Measurements from ENCODE around the gene GPSM1.

The GPSM1 gene

GRCh38 chr9:136300016-136300545 is 27.3 kb upstream of the GPSM1 start:
- no peak for DNase-seq (ENCODE audit: low read depth in 2 of 2)
- H3K4me3 ChIP-seq (replicated peaks in 1 of 2; ENCODE audit: low read depth in 2 of 2, low read length in 2 of 2), result no peak overlapping the region
- no peak for TF ChIP-seq CTCF (IDR thresholded peaks at IDR 0.05; ENCODE audit: low read depth, low read length)

- no peak overlapping the region for H3K4me3 ChIP-seq (replicated peaks in 1 of 2; ENCODE audit: low read depth in 2 of 2, low read length in 2 of 2)
- DNase-seq (ENCODE audit: low read depth in 2 of 2), result no peak
- no peak for TF ChIP-seq CTCF (IDR thresholded peaks at IDR 0.05; ENCODE audit: low read depth, low read length)
These were observed 26.5 kb upstream of the GPSM1 start for GRCh38 chr9:136300866-136301265.

- H3K4me3 ChIP-seq (replicated peaks in 1 of 2; ENCODE audit: low read depth in 2 of 2, low read length in 2 of 2), result no peak overlapping the region
- no peak for DNase-seq (ENCODE audit: low read depth in 2 of 2)
- no peak for TF ChIP-seq CTCF (IDR thresholded peaks at IDR 0.05; ENCODE audit: low read depth, low read length)
These were observed 24.8 kb upstream of the GPSM1 start for GRCh38 chr9:136302527-136302926.

GRCh38 chr9:136303066-136303824 is 24.1 kb upstream of the GPSM1 start:
- no peak for TF ChIP-seq CTCF (IDR thresholded peaks at IDR 0.05; ENCODE audit: low read depth, low read length)
- no peak for DNase-seq (ENCODE audit: low read depth in 2 of 2)
- H3K4me3 ChIP-seq (replicated peaks in 1 of 2; ENCODE audit: low read depth in 2 of 2, low read length in 2 of 2), result no peak overlapping the region

GRCh38 chr9:136303825-136304416 is 23.4 kb upstream of the GPSM1 start, which contains the start of gene CCDC187:
Gene CCDC187 (minus strand): TSS chr9:136304094. CDS start chr9:136303830, 264 bp downstream.
- H3K4me3 ChIP-seq (replicated peaks in 1 of 2; ENCODE audit: low read depth in 2 of 2, low read length in 2 of 2), result no peak within 1 kb of the TSS
- no peak for DNase-seq (ENCODE audit: low read depth in 2 of 2)
- TF ChIP-seq CTCF (IDR thresholded peaks at IDR 0.05; ENCODE audit: low read depth, low read length), result no peak

- no peak for TF ChIP-seq CTCF (IDR thresholded peaks at IDR 0.05; ENCODE audit: low read depth, low read length)
- H3K4me3 ChIP-seq (replicated peaks in 1 of 2; ENCODE audit: low read depth in 2 of 2, low read length in 2 of 2), result no peak overlapping the region
- DNase-seq (ENCODE audit: low read depth in 2 of 2), result no peak
These were observed 22.9 kb upstream of the GPSM1 start for GRCh38 chr9:136304456-136304855.

Measured in cardiac fibroblast (primary cell).